PC-9 (cell line): ENCODE results near the gene URB2. TPM values are rescaled to one million over a fixed set of nuclear protein-coding genes. Genes with fewer than 3 reads are reported as not detected.

ENCODE experiments used
- BruUV-seq: library from RNA; stranded (reverse); fragments of 400-500 nt; replicated peaks from 2 replicates; lab custom pipeline; 2021; lab: Mats Ljungman, UMichigan
- CTCF ChIA-PET: fragments of 300-600 bp; sonication (Branson Sonifier 250); formaldehyde crosslinking; loops from one replicate; lab custom pipeline; 2022; ENCODE audit warnings: antibody characterized with exemption; lab: Charles Lee
- POLR2A ChIA-PET: fragments of 300-600 bp; sonication (Branson Sonifier 250); formaldehyde crosslinking; loops from one replicate; lab custom pipeline; 2022; ENCODE audit warnings: antibody characterized with exemption; ENCODE audit not compliant: unreplicated experiment; lab: Charles Lee
- DNase-seq, 2 experiments: peaks; one replicate each; pipeline versions ENCODE4 v3.0.0 to v3.0.0-alpha.2; 2015 to 2022; ENCODE audit warnings: mixed read lengths in 1 of 2
- H2AFZ ChIP-seq: fragments of 200-600 bp; sonication (generic); 2 replicates; pipeline ENCODE4 v1.8.1; 2017; ENCODE audit warnings: antibody characterized with exemption
- H3F3A ChIP-seq: fragments of 200-600 bp; sonication (generic); 2 replicates; pipeline ENCODE4 v1.8.1; 2017; ENCODE audit warnings: antibody characterized with exemption, mild to moderate bottlenecking, low read depth; ENCODE audit not compliant: insufficient read depth
- H3K27ac ChIP-seq: fragments of 200-600 bp; sonication (generic); 2 replicates; pipeline ENCODE4 v1.6.1; 2016; ENCODE audit warnings: mixed run types
- H3K27me3 ChIP-seq: fragments of 200-600 bp; sonication (generic); 2 replicates; pipeline ENCODE4 v1.6.1; 2016; ENCODE audit warnings: low read depth, mixed run types; ENCODE audit not compliant: insufficient read depth
- H3K36me3 ChIP-seq: fragments of 200-600 bp; sonication (generic); 2 replicates; pipeline ENCODE4 v1.6.1; 2016; ENCODE audit warnings: low read depth, mixed run types
- H3K4me1 ChIP-seq: fragments of 200-600 bp; sonication (generic); replicated peaks from 2 replicates; pipeline ENCODE4 v1.6.1; 2016; ENCODE audit warnings: mixed run types; ENCODE audit not compliant: insufficient read depth
- H3K4me2 ChIP-seq: fragments of 200-600 bp; sonication (generic); 2 replicates; pipeline ENCODE4 v1.6.1; 2017; ENCODE audit warnings: mixed run types
- H3K4me3 ChIP-seq: fragments of 200-600 bp; sonication (generic); 2 replicates; pipeline ENCODE4 v1.6.1; 2016; ENCODE audit warnings: mixed run types
- H3K79me2 ChIP-seq: fragments of 200-600 bp; sonication (generic); 2 replicates; pipeline ENCODE4 v1.6.1; 2017; ENCODE audit warnings: low read depth, mixed run types
- H3K9me2 ChIP-seq: fragments of 200-600 bp; sonication (generic); 2 replicates; pipeline ENCODE4 v1.8.1; 2017; ENCODE audit warnings: mild to moderate bottlenecking; ENCODE audit not compliant: insufficient read depth
- H3K9me3 ChIP-seq: fragments of 200-600 bp; sonication (generic); 2 replicates; pipeline ENCODE4 v1.8.1; 2016; ENCODE audit warnings: low read depth; ENCODE audit not compliant: insufficient read depth
- H4K20me1 ChIP-seq: fragments of 200-600 bp; sonication (generic); 2 replicates; pipeline ENCODE4 v1.8.1; 2017; ENCODE audit not compliant: insufficient read depth
- EZH2 ChIP-seq: fragments of 200-600 bp; sonication (generic); IDR thresholded peaks from 2 replicates; pipeline ENCODE4 v1.8.0; 2017; ENCODE audit warnings: antibody characterized with exemption, low read depth
- intact Hi-C: fragments of 100-400 bp; cut with micrococcal nuclease; formaldehyde crosslinking; loops from one replicate; pipeline ENCODE4 v1.10.0; 2022; ENCODE audit not compliant: unreplicated experiment
- total RNA-seq: library from RNA; stranded (reverse); gene quantifications from 2 replicates; pipeline ENCODE4 v1.2.3, GENCODE V29; 2021
- TF ChIP-seq, protein P1 (sequence below): fragments of 200-600 bp; sonication (generic); conservative IDR thresholded peaks from 2 replicates; pipeline ENCODE4 v1.6.1; 2017; ENCODE audit warnings: mixed run types, antibody characterized with exemption, mild to moderate bottlenecking, moderate library complexity

URB2 gene
- total RNA-seq, 1 experiment from 2014 or later, result 6.6 TPM

DNA sequence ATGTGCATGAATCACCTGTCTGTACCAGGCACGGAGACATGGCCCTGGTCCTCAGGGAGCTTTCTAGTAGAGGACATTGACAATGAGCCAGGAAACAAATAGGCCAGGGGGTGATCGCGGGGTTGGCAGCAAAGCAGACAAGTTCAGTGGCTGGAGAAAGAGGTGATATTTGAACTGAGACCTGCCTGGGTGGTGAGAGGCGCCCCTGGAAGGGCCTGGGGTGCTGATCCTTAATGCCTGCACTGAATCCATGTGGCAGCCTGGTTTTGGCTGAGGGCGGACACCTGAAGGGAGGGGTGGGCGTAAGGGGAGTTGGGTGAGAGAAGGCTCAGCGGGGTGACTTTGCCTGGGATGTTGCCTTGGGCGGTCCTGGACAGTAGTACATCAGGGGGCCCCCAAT, 35.9 kb downstream of the URB2 start:
- POLR2A ChIA-PET, result no interaction called here
- H3K4me2 ChIP-seq, result no peak overlapping the region
- DNase-seq, result no peak
- CTCF ChIA-PET, result no interaction called here
- no peaks in the 10 kb centered on the region for H4K20me1 ChIP-seq
- H3K79me2 ChIP-seq, result no peaks in the 10 kb centered on the region
- H3K27me3 ChIP-seq, result no peaks in the 10 kb centered on the region
- H3K36me3 ChIP-seq, result 0 out of 2 replicates have a peak, but pooled peaks cover 5% of the 10 kb centered on the region
- no peak overlapping the region for H3K27ac ChIP-seq
- TF ChIP-seq EZH2, result no peak
- TF ChIP-seq, protein P1, sequence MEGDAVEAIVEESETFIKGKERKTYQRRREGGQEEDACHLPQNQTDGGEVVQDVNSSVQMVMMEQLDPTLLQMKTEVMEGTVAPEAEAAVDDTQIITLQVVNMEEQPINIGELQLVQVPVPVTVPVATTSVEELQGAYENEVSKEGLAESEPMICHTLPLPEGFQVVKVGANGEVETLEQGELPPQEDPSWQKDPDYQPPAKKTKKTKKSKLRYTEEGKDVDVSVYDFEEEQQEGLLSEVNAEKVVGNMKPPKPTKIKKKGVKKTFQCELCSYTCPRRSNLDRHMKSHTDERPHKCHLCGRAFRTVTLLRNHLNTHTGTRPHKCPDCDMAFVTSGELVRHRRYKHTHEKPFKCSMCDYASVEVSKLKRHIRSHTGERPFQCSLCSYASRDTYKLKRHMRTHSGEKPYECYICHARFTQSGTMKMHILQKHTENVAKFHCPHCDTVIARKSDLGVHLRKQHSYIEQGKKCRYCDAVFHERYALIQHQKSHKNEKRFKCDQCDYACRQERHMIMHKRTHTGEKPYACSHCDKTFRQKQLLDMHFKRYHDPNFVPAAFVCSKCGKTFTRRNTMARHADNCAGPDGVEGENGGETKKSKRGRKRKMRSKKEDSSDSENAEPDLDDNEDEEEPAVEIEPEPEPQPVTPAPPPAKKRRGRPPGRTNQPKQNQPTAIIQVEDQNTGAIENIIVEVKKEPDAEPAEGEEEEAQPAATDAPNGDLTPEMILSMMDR, result no peak
- BruUV-seq, result no TSS peak
- H3K9me3 ChIP-seq, result no peaks in the 10 kb centered on the region
- no peaks in the 10 kb centered on the region for H3K4me1 ChIP-seq
- no peaks in the 10 kb centered on the region for H3K9me2 ChIP-seq
- intact Hi-C loops, result loop anchor here (1.0 to 10.0 kb wide), 3 partner anchors 503 to 648 kb away; no protein-coding TSS in a partner anchor
- H2AFZ ChIP-seq, result no peak overlapping the region
- no peak overlapping the region for H3K4me3 ChIP-seq
- no peaks in the 10 kb centered on the region for H3F3A ChIP-seq

DNA sequence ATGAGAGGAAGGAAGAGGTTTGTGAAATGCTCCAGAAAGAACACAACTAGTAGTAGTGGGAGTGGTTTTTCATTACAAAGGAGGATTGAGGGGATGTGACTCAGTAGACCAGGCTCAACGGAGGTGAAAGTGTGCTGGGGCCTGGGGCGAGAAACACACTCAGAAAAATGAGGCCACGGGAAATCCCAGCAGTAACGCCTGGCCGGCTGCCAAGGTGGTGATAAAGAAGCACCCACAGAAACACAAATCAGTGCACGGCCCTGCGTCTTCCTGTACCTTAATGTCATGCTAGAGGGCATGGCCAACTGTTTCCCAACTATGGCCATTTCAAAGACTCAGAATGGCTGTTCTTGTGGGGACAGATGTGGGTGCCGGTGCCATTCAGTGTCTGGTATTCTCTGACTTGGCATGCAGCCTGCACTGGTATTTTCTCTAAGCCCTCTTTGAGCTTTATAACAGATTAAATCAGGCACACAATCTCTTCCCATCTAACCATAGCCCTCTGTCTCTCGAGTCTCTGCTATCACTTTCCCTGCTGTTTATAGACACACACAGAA, 38.2 kb downstream of the URB2 start:
- TF ChIP-seq, protein P1, result no peak
- no peak for TF ChIP-seq EZH2
- Histone ChIP-seq H3K4me2 (no peak overlapping the region), H3K36me3 (0 out of 2 replicates have a peak, but pooled peaks cover 5% of the 10 kb centered on the region), H3K27me3 (no peaks in the 10 kb centered on the region), H3K9me3 (no peaks in the 10 kb centered on the region), H3K9me2 (no peaks in the 10 kb centered on the region), H3K27ac (no peak overlapping the region), H3K79me2 (no peaks in the 10 kb centered on the region), H2AFZ (no peak overlapping the region), H3K4me3 (no peak overlapping the region), H3K4me1 (no peaks in the 10 kb centered on the region), H3F3A (no peaks in the 10 kb centered on the region), H4K20me1 (no peaks in the 10 kb centered on the region)
- intact Hi-C loops, result loop anchor here (5.0 to 10.0 kb wide), 2 partner anchors 501 to 603 kb away; no protein-coding TSS in a partner anchor
- ChIA-PET POLR2A (no interaction called here), CTCF (no interaction called here)
- no TSS peak for BruUV-seq
- no peak for DNase-seq

DNA sequence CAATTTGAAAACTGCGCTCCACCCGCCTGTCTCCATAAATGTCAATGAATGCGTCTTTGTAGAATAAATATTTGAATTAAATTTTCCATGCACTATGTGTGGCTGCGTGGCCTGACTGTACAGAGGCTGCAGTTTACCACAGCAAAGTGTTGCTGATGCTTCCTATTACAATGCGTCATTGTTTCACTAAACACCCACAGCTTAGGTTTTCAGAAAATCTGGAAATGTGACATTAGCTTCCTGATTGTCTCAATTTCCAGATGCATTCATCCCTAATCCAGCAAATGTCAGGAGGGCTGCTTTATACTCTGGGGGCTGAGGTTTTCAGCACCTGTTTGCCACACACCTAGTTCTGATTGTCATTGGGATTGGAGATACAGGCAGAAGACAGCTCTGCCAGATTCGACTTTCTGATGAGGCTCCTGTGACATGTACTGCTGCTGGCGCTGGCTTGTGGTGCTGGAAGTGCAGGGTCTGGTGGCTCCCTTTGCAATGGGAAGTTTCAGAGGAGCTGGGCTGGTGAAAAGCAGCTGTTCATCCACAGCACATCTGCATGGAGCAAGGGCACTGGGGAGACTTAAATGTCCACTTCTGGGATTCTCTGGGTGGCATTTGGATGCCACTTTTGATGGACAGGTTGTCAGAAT, 40.0 kb downstream of the URB2 start:
- BruUV-seq, result no TSS peak
- no peak overlapping the region for H2AFZ ChIP-seq
- H3K36me3 ChIP-seq, result 0 out of 2 replicates have a peak, but pooled peaks cover 5% of the 10 kb centered on the region
- H4K20me1 ChIP-seq, result no peaks in the 10 kb centered on the region
- no peaks in the 10 kb centered on the region for H3F3A ChIP-seq
- no peak overlapping the region for H3K4me3 ChIP-seq
- H3K27ac ChIP-seq, result no peak overlapping the region
- TF ChIP-seq EZH2, result no peak
- TF ChIP-seq, protein P1, result no peak
- no peak for DNase-seq
- H3K9me2 ChIP-seq, result no peaks in the 10 kb centered on the region
- H3K9me3 ChIP-seq, result no peaks in the 10 kb centered on the region
- no peaks in the 10 kb centered on the region for H3K4me1 ChIP-seq
- no peaks in the 10 kb centered on the region for H3K79me2 ChIP-seq
- intact Hi-C loops, result loop anchor here (2.0 to 10.0 kb wide), 2 partner anchors 49 to 499 kb away; no protein-coding TSS in a partner anchor
- H3K27me3 ChIP-seq, result no peaks in the 10 kb centered on the region
- CTCF ChIA-PET, result no interaction called here
- POLR2A ChIA-PET, result no interaction called here
- no peak overlapping the region for H3K4me2 ChIP-seq
